DMS79 treated with DMSO at 0.1 percent for 48 hours (cell line): ENCODE data around the gene TUBA8.
"Not testable (repeated sequence)": the region's sequence is repeated elsewhere in the genome, so short reads cannot be mapped to it uniquely, and the experiment has no call there.

Experiments
- DNase-seq: peaks from one replicate; lab custom pipeline; 2025; lab: John Stamatoyannopoulos, UW

TUBA8 gene

GRCh38 chr22:18106550-18107341, 3.9 kb upstream of the TUBA8 start:
- not testable (repeated sequence) for DNase-seq

DNA sequence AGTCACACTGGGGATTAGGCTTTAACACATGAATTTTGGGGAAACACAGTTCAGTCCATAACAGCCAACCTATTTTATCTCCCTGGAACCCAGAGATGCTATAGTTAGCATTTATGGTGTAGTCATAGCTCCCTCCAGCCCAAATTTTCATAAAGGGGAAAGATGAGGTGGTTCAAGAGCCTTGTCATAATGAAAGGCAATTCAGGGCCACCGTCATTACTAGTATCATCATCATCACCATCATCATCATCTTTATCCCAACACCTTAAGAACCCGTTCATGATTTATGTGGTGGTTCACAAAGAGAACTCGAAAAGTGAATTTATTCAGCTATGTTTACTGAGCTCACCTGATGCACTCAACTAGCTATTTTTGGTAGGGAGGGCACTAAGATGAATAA, 2.4 kb upstream of the TUBA8 start:
- DNase-seq = no peak

DNA sequence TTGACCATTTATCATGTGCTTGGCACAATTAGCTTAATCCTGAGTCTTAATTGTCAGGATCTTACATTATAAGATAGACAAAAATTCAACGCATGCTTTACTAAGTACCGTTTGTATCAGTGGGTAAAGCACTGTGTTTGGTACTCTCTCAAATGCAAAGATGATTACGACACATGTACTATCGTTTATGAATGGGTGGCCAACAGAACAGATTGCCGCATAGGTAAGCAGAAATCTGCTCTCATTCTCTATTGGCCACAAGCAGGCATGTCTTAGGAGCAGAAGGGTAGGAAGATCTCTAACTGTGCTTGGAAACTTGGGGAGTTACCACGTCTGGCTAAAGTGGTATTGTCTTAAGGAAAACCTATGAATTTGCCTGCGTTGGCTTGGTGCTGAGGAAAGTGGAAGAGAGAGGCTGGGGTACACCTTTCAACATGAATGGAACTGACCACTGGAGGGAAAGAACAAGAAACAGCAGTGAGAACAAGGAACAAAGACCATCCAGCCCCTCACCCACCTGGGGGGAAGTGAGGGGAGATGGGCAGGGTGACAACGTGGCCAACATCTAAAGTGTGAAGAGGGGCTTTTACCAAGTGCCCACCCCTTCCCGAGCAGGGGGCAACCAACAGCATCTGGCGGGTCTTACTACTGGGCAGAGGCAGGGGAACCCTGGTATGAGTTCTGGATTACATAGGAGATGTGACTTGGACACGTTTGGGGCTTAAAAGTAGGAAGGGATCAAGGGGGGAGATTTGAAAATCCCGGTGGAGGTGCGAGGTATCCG, 1.0 kb upstream of the TUBA8 start:
- DNase-seq = no peak

DNA sequence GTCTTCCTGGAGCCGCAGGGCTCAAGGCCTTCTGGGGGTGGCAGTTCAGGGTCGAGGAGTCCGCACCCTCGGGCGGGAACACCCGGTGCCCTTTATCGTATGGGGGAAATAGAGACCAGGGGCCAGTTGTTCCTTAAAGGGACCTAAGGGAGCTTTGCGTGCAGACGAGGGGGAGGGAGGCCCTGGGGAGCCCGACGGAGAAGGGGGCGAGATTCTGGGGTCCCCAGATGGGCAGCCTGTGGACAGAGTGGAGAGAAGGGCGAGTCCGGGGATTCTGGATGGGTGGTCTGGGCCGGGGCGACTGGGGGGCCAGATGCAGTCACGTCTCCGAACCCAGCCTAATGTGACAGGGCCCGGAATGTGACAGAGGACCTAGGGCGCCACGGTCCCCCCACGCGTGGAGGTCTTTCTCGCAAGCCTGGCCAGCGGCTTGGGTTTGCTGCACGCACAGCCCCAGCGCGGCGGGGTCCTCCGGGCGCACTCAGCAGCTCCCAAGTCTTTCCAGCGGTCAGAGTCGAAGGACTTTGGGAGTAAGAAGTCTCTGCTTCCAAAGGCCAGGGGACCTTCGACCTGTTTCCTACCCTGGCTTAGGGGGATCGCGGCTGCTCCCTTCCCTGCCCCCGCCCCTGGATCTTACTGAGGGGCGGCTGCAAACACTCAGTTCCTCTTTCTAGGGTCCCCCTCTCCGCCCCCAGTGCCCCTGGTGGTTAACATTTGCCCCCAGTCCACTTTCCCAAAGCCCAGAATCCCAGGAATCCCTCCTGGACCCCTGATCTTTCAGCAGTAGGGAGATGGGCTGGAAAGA, 547 bp downstream of the TUBA8 start:
- no peak for DNase-seq

- DNase-seq = no peak
Observed at GRCh38 chr22:18111759-18112330, 1.2 kb downstream of the TUBA8 start.

GRCh38 chr22:18112440-18112839, 1.8 kb downstream of the TUBA8 start:
- DNase-seq = no peak

GRCh38 chr22:18113680-18114394, 3.2 kb downstream of the TUBA8 start:
- DNase-seq = no peak

- DNase-seq = no peak
Observed at GRCh38 chr22:18114495-18114894, 3.9 kb downstream of the TUBA8 start.

DNA sequence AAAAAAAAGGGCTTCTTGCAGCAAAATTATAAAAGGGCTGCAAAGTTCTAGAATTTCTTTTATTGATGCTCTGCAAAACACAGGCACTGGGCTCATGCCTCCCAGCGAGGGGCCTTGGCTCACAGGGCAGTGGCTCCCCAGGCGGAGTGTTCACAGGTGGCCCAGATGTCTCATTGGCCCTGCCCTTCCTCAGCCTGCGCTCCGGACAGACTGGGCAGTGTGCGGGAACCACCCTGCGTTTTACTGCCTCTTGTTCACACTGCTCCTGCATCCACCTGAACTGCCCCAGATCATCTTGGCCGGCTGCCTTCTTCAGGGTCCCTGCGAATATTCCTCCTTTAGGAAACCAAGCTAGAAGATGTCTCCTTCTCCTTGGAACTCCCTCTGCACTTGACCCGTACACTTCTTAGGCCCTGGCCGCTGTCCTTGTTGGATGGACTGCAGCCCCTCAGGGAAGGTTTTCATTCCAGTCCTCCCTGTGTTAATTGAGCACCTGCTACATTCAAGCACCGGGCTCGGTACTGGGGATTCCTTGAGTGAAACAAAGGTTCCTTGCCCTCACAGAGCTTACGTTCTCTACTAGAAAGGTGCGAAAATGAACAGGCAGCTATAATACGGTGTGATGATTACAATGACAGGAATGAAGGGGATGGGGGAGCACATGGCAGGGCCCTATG, 4.5 kb downstream of the TUBA8 start:
- no peak for DNase-seq

DNA sequence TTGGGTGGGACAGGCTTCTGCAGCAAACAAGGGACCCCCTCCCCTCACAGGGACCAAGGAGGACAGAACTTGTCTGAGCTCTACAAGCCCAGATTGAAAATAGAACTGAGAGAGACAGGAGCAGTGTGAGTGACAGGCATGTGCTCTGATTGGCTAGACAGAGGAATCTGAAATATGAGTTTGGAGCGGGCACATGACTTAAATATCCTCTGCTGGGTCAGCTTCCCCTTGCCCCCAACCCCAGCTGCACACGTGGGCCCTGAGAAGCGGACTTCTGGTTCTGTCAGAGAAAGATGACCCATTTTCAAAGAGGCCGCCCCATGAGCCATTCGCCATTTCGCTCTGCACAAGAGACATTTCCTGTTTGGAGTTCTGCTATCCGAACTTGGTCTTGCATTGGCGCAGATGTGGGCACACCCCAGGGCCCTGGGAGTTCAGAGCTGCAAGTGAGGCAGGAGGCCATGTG, 5.3 kb downstream of the TUBA8 start:
- DNase-seq = no peak

DNA sequence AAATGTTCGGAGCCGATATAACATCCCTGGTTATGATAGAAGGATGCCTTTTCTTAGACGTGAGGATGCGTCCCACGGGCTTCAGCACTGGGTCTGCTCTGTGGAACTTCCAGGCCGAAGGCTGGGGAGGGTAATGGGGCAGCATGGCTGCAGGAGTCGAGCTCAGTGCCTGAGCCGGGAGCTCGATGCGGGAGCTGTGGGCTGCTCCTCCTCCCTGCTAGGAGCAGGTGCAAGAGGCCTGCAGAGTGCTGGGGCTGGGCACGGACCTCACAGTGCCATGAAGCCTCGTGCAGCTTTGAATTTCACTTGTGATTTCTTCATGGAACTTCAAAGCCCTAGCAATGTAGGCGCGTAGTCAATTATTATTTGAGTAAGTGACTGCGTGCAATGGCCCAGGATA, 6.0 kb downstream of the TUBA8 start:
- DNase-seq = no peak

- DNase-seq = no peak
Observed at GRCh38 chr22:18118345-18118915, 7.8 kb downstream of the TUBA8 start.

DNA sequence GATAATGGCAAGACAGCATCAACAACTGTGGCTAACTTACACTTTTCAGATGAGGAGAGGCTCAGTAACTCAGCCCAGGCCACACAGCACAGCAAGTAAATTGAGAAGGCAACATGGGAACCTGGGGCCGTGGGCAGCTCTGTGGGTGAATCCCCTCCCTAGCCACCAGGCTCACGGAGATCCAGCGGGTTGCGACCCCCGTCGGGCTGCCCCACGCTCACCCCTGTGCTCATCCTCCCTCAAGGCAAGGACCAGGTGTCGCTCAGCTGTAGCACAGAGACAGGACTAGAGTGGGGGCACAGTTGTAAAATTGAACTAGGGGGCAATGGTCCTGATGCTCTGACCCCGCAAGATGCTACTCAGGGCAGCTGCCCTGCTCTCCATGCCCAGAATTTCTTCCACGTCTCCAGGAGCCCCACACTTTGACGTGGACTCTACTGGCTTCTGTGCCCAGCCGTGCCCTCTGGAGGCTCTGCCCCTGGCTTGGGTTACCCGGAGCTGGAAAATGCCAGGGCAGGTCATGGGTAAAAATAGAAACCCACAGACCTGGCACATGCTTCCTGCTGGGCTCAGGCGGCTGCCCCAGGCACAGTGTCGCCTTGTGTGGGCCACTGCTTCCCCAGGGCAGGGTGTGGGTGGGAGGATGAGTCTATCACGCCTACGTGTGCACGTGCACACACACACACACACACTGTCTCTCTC, 9.0 kb downstream of the TUBA8 start:
- no peak for DNase-seq

DNA sequence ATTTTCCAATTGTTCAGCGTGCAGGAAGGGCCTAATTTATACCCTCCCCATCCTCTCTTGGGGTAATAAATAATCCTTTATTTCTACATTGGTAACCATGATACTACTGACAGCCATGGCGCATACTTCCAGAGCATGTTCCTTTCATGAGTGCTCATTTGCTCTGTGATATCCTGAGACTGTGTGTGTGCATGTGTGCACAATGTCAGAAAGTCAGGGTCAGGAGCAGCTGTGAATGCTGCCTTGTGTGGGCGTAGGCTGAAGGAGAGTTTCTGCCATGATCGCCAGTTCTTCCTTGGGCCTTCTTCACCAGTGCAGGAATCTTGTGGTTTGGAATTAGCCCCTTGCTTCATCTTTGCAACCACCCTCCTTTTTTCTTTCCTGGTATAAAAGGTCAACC, 10.2 kb downstream of the TUBA8 start:
- no peak for DNase-seq

DNA sequence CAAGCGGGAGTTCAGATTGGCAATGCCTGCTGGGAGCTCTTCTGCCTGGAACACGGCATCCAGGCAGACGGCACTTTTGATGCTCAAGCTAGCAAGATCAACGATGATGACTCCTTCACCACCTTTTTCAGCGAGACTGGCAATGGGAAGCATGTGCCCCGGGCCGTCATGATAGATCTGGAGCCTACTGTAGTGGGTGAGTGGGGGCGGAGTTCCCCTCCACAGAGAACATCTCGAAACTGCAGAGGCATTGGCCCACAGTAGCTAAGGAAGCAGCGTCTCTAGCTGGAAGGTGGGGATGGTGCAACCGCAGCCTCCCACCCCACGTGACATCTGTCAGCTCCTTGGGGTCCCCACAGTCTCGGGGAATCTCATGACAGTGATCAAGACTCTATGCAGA, 10.9 kb downstream of the TUBA8 start:
- no peak for DNase-seq

GRCh38 chr22:18121954-18122554, 11.4 kb downstream of the TUBA8 start:
- DNase-seq = no peak

DNA sequence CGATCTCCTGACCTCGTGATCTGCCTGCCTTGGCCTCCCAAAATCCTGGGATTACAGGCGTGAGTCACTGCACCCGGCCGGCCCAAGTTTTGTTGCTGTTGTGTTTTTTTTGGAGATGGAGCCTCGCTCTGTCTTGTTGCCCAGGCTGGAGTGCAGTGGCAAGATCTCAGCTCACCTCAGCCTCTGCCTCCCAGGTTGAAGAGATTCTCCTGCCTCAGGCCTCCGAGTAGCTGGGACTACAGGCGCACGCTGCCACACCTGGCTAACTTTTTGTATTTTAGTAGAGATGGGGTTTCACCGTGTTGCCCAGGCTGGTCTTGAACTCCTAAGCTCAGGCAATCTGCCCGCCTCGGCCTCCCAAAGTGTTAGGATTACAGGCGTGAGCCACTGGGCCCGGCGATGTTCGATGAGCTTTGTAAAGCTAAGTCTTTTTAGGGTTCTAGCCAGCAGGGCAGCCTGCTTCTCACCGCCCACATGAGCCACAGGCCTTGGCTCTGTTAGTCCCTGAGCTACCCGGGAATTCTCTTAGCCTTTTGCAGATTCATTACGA, 12.9 kb downstream of the TUBA8 start:
- DNase-seq = not testable (repeated sequence)

- no peak for DNase-seq
Observed at GRCh38 chr22:18126606-18127005, 16.0 kb downstream of the TUBA8 start.

DNA sequence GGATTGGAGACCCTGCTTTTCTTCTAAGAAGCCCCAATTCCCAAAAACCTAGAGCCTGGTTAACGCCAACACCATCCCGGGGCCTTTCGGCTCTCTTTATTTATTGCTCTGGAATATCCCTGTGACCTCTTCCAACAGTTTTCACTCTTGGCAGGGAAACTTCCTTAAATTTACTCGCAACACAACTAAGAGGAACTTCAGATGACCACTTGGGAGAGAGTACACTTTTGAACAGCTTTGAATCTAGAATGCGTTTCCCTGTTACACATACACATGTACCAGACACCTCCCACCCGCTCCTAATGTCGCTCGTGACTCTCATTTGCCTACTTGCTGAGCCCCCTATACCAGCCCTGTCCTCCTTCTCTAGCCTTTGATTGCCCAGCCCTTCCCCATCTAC, 19.4 kb downstream of the TUBA8 start:
- no peak for DNase-seq
